GM12801 (cell line): ENCODE data around the gene TTLL9.

Source experiments
- TF ChIP-seq, protein P1 (sequence below): IDR thresholded peaks from one replicate; pipeline ENCODE4 v1.5.1; 2011; ENCODE audit warnings: control low read depth; ENCODE audit not compliant: insufficient read length; ENCODE audit errors: extremely low read depth

The TTLL9 gene

GRCh38 chr20:31869942-31870725 is at the start of gene TTLL9, which contains the start of gene DUSP15:
Gene TTLL9, plus strand, starts transcription at chr20:31870634. Its CDS starts 493 bp downstream, at chr20:31871127.
Gene DUSP15, minus strand, starts transcription at chr20:31870527. Its CDS starts 190 bp downstream, at chr20:31870337.
- TF ChIP-seq, protein P1, sequence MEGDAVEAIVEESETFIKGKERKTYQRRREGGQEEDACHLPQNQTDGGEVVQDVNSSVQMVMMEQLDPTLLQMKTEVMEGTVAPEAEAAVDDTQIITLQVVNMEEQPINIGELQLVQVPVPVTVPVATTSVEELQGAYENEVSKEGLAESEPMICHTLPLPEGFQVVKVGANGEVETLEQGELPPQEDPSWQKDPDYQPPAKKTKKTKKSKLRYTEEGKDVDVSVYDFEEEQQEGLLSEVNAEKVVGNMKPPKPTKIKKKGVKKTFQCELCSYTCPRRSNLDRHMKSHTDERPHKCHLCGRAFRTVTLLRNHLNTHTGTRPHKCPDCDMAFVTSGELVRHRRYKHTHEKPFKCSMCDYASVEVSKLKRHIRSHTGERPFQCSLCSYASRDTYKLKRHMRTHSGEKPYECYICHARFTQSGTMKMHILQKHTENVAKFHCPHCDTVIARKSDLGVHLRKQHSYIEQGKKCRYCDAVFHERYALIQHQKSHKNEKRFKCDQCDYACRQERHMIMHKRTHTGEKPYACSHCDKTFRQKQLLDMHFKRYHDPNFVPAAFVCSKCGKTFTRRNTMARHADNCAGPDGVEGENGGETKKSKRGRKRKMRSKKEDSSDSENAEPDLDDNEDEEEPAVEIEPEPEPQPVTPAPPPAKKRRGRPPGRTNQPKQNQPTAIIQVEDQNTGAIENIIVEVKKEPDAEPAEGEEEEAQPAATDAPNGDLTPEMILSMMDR, result no peak

- TF ChIP-seq, protein P1, result no peak
Measured at GRCh38 chr20:31821427-31821826, 49.0 kb upstream of the TTLL9 start.

DNA sequence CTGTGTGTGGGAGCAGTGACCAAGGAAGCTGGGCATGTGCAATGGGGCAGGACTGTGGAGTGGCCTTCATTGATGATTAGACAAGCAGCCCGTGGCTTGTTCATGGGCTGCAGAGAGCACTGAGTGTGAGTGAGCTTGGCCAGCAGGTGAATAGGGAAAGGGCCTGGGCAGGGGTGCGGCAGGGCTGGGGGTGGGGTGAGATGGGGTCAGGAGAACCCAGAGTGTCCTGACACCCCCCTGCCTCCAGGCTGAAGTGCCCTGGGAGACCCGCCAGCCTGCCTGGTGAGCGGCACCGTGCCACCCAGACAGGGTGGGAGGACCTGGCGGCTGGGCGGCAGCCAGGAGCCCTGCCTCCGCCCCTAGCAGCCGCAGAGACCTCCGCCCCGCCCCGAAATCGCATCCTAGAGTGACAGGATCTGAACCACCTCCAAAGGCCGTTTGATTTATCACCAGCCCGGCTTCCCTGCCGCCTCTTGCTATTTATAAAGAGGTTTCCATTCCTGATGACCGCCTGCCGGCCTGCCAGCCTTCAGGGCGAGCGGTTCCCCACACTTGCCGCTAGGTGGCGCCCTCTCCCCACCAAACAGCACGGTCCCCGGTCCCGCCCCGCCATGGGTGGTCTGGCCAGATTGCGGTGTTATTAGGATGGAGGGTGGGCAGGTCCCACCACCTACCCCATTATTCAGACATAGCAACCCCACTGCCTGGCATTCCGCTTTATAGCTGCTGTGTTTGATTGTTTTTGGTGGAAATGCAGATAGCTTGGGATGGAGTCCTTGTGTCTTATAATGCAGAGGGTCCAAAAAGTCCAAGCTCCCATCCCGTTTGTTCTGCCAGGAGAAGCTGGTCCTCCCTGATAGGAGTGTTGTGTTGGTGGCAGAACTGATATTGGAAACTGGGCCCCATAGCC is 47.8 kb upstream of the TTLL9 start:
- TF ChIP-seq, protein P1, result no peak

- TF ChIP-seq, protein P1, result no peak
Measured at GRCh38 chr20:31823360-31824124, 46.9 kb upstream of the TTLL9 start.

DNA sequence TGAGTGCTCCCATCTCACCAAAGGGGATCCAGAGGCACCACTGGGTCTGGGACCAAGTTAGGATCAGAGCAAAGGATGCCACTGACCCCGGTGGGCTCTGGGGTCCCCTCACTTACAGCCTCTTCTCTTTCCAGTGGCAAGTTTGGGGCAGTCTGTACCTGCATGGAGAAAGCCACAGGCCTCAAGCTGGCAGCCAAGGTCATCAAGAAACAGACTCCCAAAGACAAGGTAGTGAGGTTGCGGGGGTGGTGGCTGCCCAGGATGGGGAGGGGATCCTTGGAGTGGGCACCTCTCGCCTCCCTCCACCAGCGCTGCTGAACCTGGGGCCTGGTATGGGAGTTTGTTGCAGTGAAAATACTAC is 46.3 kb upstream of the TTLL9 start:
- TF ChIP-seq, protein P1, result no peak

GRCh38 chr20:31824554-31825313 is 45.7 kb upstream of the TTLL9 start:
- TF ChIP-seq, protein P1, result no peak
